GM11168 (cell line): ENCODE data around the gene TYW1.
"Not testable (repeated sequence)": the region's sequence is repeated elsewhere in the genome, so short reads cannot be mapped to it uniquely, and the experiment has no call there.

Experiments used
- in situ Hi-C: fragments of 300-500 bp; cut with MboI; formaldehyde crosslinking; loops from one replicate; pipeline ENCODE4 v1.12.0; 2022; ENCODE audit warnings: low sequenced_read_pairs; ENCODE audit not compliant: unreplicated experiment

Gene TYW1

GRCh38 chr7:66996444-66997191 lies at the start of gene TYW1:
Gene TYW1 (plus strand): TSS chr7:66996833. CDS start chr7:66996979, 146 bp downstream.
- in situ Hi-C loops = not testable (repeated sequence)

- in situ Hi-C loops = no loop called here
Measured at GRCh38 chr7:66948480-66949109, 48.0 kb upstream of the TYW1 start.

- in situ Hi-C loops = no loop called here
Measured at GRCh38 chr7:66950311-66950710, 46.3 kb upstream of the TYW1 start.

- in situ Hi-C loops = no loop called here
Measured at GRCh38 chr7:66950763-66951162, 45.9 kb upstream of the TYW1 start.

GRCh38 chr7:66952343-66953043 lies 44.1 kb upstream of the TYW1 start:
- in situ Hi-C loops = no loop called here

- in situ Hi-C loops = no loop called here
Measured at GRCh38 chr7:66953044-66953427, 43.6 kb upstream of the TYW1 start.

- in situ Hi-C loops = no loop called here
Measured at GRCh38 chr7:66957595-66958290, 38.9 kb upstream of the TYW1 start.

GRCh38 chr7:66958538-66959350 lies 37.9 kb upstream of the TYW1 start:
- in situ Hi-C loops = no loop called here

- in situ Hi-C loops = no loop called here
Measured at GRCh38 chr7:66960192-66960591, 36.4 kb upstream of the TYW1 start.

GRCh38 chr7:66961096-66961495 lies 35.5 kb upstream of the TYW1 start:
- in situ Hi-C loops = no loop called here

GRCh38 chr7:66964411-66964810 lies 32.2 kb upstream of the TYW1 start:
- in situ Hi-C loops = no loop called here

- in situ Hi-C loops = no loop called here
Measured at GRCh38 chr7:66967029-66967428, 29.6 kb upstream of the TYW1 start.

GRCh38 chr7:66969001-66969400 lies 27.6 kb upstream of the TYW1 start:
- in situ Hi-C loops = not testable (repeated sequence)

GRCh38 chr7:66970310-66970709 lies 26.3 kb upstream of the TYW1 start:
- in situ Hi-C loops = no loop called here

- in situ Hi-C loops = no loop called here
Measured at GRCh38 chr7:66974986-66975590, 21.5 kb upstream of the TYW1 start.

GRCh38 chr7:66978312-66978711 lies 18.3 kb upstream of the TYW1 start:
- in situ Hi-C loops = not testable (repeated sequence)

- in situ Hi-C loops = not testable (repeated sequence)
Measured at GRCh38 chr7:66979013-66979412, 17.6 kb upstream of the TYW1 start.

- in situ Hi-C loops = not testable (repeated sequence)
Measured at GRCh38 chr7:66980336-66980735, 16.3 kb upstream of the TYW1 start.

- in situ Hi-C loops = not testable (repeated sequence)
Measured at GRCh38 chr7:66989552-66989951, 7.1 kb upstream of the TYW1 start.
